ENCODE measurements around the gene ETFDH. TPM values are rescaled to one million over a fixed set of nuclear protein-coding genes. Genes with fewer than 3 reads are reported as not detected.

ETFDH gene
- total RNA-seq (10 to 100 TPM; 12.5 to 25.8 (median 17.5) TPM), polyA plus RNA-seq (1 to 10 TPM; 6.5 to 8.7 TPM), total RNA-seq (29.6 reads per million, percentile 59 among the genes with 10 or more reads in this experiment)

DNA sequence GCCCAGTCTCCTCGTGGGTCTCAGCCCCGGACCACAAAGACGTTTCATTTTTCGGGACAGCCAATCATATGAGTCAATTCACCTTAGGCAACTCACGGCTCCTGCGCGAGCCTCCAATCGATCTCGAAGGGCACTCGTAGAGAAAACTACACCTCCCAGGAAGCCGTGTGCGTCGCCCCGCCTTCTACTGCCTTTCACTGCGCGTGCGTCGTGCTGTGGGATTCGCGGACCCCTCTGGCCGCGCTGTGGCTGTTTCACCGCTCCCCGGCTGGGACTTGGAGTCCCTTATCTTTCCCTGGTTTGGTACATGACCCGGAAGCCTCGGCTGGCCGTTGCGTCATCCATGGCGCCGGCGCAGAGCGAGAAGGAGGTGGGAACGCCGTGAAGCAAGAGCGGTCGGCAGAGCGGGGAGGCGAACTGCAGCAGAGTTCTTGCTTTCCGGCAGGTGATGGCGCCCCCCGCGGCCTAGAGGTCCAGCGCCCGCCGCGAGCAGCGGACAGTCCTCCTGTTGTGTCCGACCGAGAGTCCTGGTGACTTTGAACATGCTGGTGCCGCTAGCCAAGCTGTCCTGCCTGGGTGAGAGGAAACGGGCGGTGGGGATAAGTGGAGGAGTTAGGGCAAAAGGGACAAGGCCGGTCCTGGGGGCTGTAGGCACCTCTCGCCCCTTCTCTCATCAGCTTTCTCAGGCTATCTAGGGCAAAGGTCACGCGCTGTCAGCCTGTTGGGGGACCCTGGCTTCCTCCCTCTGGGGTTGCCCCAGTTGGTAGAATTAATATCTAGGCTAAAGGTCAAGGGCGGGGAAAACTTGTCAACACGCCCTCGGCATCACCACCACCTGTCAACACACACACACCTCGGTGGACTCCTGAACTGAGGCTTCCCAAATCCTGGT lies at the start of gene ETFDH:
ETFDH (plus strand) TSS at position 382 of the 892 bp plus-strand sequence; CDS start at position 543, 161 bp downstream.
- peaks cover 0 to 4% (median 0%) of the 10 kb centered on the region in 3 experiments for H3K36me3 ChIP-seq (ENCODE audit: control insufficient read depth in 2 of 3, insufficient read depth in 3 of 3, low read length in 3 of 3)
- H3K9me3 ChIP-seq (ENCODE audit: control insufficient read depth in 2 of 3, low read length in 3 of 3) = no peaks in the 10 kb centered on the region
- H3K4me1 ChIP-seq (ENCODE audit: control insufficient read depth in 2 of 2, insufficient read depth in 2 of 2, low read length in 2 of 2) = peaks cover 13 to 16% of the 10 kb centered on the region in 2 donors
- H3K27ac ChIP-seq (ENCODE audit: low read depth, low read length) = peak within 1 kb of the TSS; percentile 93
- Mint-ChIP-seq H3K9me3 (no peaks in the 10 kb centered on the region), H3K4me1 (peaks cover 6 to 43% (median 35%) of the 10 kb centered on the region in 7 donors), H3K36me3 (peaks cover 0 to 7% (median 0%) of the 10 kb centered on the region in 5 donors), H3K4me3 (peak within 1 kb of the TSS; percentile 88 to 99 (median 96)), H3K27me3 (peaks cover 0 to 3% (median 0%) of the 10 kb centered on the region in 5 donors), H3K27ac (peak within 1 kb of the TSS; percentile 91 to 99 (median 97))
- ATAC-seq = peak; percentile 88
- no peaks in the 10 kb centered on the region for H3K27me3 ChIP-seq (ENCODE audit: control insufficient read depth in 2 of 2, insufficient read depth in 2 of 2, low read length in 2 of 2)
- intact Hi-C loops (cut with micrococcal nuclease) = loop anchor here (1.0 to 2.0 kb wide), 9 partner anchors 20 to 534 kb away; partner anchors contain the start of genes PPID (in 2 of the 2), RAPGEF2 (in 2 of the 2) and FNIP2 (in 1 of the 2)
- ChIA-PET CTCF (no interaction called here), POLR2A (interaction anchor here (1.1 kb wide), 1 partner anchor 52 kb away, joined by 4 read pairs; the partner anchor contains the start of gene PPID)
- peak; percentile 91 to 99 (median 98) for DNase-seq
- H3K4me3 ChIP-seq (ENCODE audit: low read length) = peak within 1 kb of the TSS; percentile 80

DNA sequence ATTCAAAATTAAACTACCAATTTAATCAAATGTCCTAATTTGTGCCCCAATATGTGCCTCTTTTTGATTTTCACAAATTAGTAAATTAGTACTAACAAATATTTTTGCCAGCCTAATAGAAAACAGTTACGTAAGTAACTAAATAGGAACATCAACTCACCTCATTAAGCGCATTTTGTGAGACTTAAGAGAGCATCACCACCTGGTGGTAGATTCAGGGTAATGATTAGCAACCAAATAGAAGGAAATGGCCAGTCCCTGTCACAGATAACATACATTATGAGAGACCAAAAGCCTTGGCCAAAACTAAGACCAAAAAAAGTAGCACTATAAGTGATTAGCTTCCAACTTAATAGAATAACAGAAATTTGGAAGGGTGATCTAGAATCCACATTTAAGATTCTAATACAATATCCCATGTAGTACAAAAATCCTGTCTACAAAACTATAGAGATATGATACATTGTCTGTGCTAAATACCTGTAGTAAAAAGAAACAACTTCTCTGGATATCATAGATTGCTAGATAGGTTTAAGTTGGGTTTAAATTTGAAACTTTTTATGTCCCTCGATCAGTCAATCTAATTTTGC lies 47.1 kb upstream of the ETFDH start:
- Mint-ChIP-seq H3K27ac (no peak overlapping the region), H3K27me3 (peaks cover 18 to 31% (median 28%) of the 10 kb centered on the region in 5 donors), H3K4me3 (no peak overlapping the region), H3K36me3 (no peaks in the 10 kb centered on the region), H3K9me3 (no peaks in the 10 kb centered on the region), H3K4me1 (no peaks in the 10 kb centered on the region)
- no peaks in the 10 kb centered on the region for H3K36me3 ChIP-seq (ENCODE audit: control insufficient read depth in 2 of 3, insufficient read depth in 3 of 3, low read length in 3 of 3)
- peak in 1 of 9 donors; percentile 8 for DNase-seq
- H3K4me3 ChIP-seq (ENCODE audit: low read length) = no peak overlapping the region
- peak; percentile 62 for ATAC-seq
- no peaks in the 10 kb centered on the region for H3K9me3 ChIP-seq (ENCODE audit: control insufficient read depth in 2 of 3, low read length in 3 of 3)
- no peak overlapping the region for H3K27ac ChIP-seq (ENCODE audit: low read depth, low read length)
- H3K27me3 ChIP-seq (ENCODE audit: control insufficient read depth in 2 of 2, insufficient read depth in 2 of 2, low read length in 2 of 2) = no peaks in the 10 kb centered on the region
- intact Hi-C loops (cut with micrococcal nuclease) = loop anchor here (1.0 to 2.0 kb wide), 3 partner anchors 128 to 633 kb away; no protein-coding TSS in a partner anchor
- ChIA-PET POLR2A (no interaction called here), CTCF (no interaction called here)
- H3K4me1 ChIP-seq (ENCODE audit: control insufficient read depth in 2 of 2, insufficient read depth in 2 of 2, low read length in 2 of 2) = no peaks in the 10 kb centered on the region

GRCh38 chr4:158625544-158625943 lies 46.6 kb upstream of the ETFDH start:
- POLR2A ChIA-PET = no interaction called here
- intact Hi-C loops (cut with micrococcal nuclease) = loop anchor here (1.0 to 2.0 kb wide), 3 partner anchors 129 to 633 kb away; no protein-coding TSS in a partner anchor

DNA sequence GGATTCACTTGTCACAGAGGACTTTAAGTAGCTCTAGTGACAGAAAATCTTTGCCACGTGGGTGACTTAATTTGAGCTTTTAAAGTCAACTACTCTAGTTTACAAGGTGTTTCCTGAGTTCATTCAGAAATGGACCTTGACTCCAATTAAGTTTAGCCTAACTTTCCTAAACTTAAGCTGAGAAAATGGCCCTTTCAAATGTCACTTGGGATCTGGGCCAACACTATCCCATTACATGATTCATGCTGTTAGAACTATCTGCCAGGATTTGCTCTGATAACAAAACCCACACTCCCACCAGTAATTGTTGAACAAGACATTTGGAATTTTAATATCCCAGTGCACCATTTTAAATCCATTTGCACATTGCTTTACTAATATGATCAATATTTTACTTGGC lies 41.2 kb upstream of the ETFDH start:
- intact Hi-C loops (cut with micrococcal nuclease) = no loop called here
- Histone ChIP-seq H3K4me3 (ENCODE audit: low read length) (no peak overlapping the region), H3K27ac (ENCODE audit: low read depth, low read length) (no peak overlapping the region), H3K9me3 (ENCODE audit: control insufficient read depth in 2 of 3, low read length in 3 of 3) (no peaks in the 10 kb centered on the region), H3K36me3 (ENCODE audit: control insufficient read depth in 2 of 3, insufficient read depth in 3 of 3, low read length in 3 of 3) (no peaks in the 10 kb centered on the region), H3K4me1 (ENCODE audit: control insufficient read depth in 2 of 2, insufficient read depth in 2 of 2, low read length in 2 of 2) (no peaks in the 10 kb centered on the region), H3K27me3 (ENCODE audit: control insufficient read depth in 2 of 2, insufficient read depth in 2 of 2, low read length in 2 of 2) (no peaks in the 10 kb centered on the region)
- DNase-seq (no peak), ATAC-seq (no peak)
- CTCF ChIA-PET = no interaction called here
- H3K36me3 Mint-ChIP-seq = no peaks in the 10 kb centered on the region
- no peak overlapping the region for H3K4me3 Mint-ChIP-seq
- no peaks in the 10 kb centered on the region for H3K4me1 Mint-ChIP-seq
- H3K27me3 Mint-ChIP-seq = peaks cover 6 to 21% (median 13%) of the 10 kb centered on the region in 5 donors
- H3K27ac Mint-ChIP-seq = no peak overlapping the region
- POLR2A ChIA-PET = no interaction called here
- H3K9me3 Mint-ChIP-seq = no peaks in the 10 kb centered on the region

More at GRCh38 chr4:158625544-158625943, 46.6 kb upstream of the ETFDH start:
- Histone ChIP-seq H3K4me3 (ENCODE audit: low read length) (no peak overlapping the region), H3K27ac (ENCODE audit: low read depth, low read length) (no peak overlapping the region), H3K36me3 (ENCODE audit: control insufficient read depth in 2 of 3, insufficient read depth in 3 of 3, low read length in 3 of 3) (no peaks in the 10 kb centered on the region), H3K27me3 (ENCODE audit: control insufficient read depth in 2 of 2, insufficient read depth in 2 of 2, low read length in 2 of 2) (no peaks in the 10 kb centered on the region), H3K9me3 (ENCODE audit: control insufficient read depth in 2 of 3, low read length in 3 of 3) (no peaks in the 10 kb centered on the region), H3K4me1 (ENCODE audit: control insufficient read depth in 2 of 2, insufficient read depth in 2 of 2, low read length in 2 of 2) (no peaks in the 10 kb centered on the region)
- ATAC-seq (no peak), DNase-seq (no peak)
- H3K27me3 Mint-ChIP-seq = peaks cover 18 to 28% (median 25%) of the 10 kb centered on the region in 5 donors
- no peaks in the 10 kb centered on the region for H3K9me3 Mint-ChIP-seq
- no peaks in the 10 kb centered on the region for H3K4me1 Mint-ChIP-seq
- H3K27ac Mint-ChIP-seq = no peak overlapping the region
- no peaks in the 10 kb centered on the region for H3K36me3 Mint-ChIP-seq
- CTCF ChIA-PET = no interaction called here
- H3K4me3 Mint-ChIP-seq = no peak overlapping the region

DNA sequence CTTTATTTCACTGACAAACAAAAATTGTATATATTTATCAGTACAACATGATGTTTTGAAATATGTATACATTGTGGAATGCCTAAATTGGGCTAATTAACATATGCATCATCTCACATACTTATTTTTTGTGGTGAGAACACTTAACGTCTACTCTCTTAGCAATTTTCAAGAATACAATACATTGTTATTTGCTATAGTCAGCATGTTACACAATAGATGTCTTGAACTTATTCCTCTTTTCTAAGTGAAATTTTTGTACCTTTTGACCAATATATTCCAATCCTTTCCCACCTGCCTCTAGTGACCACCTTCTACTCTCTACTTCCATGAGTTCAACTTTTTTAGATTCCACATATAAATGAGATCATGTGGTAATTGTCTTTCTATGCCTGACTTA lies 35.5 kb upstream of the ETFDH start:
- intact Hi-C loops (cut with micrococcal nuclease) = no loop called here
- H3K27me3 ChIP-seq (ENCODE audit: control insufficient read depth in 2 of 2, insufficient read depth in 2 of 2, low read length in 2 of 2) = peaks cover 0 to 3% of the 10 kb centered on the region in 2 donors
- CTCF ChIA-PET = no interaction called here
- H3K36me3 ChIP-seq (ENCODE audit: control insufficient read depth in 2 of 3, insufficient read depth in 3 of 3, low read length in 3 of 3) = no peaks in the 10 kb centered on the region
- H3K27ac ChIP-seq (ENCODE audit: low read depth, low read length) = no peak overlapping the region
- DNase-seq (no peak), ATAC-seq (no peak)
- no peaks in the 10 kb centered on the region for H3K4me1 ChIP-seq (ENCODE audit: control insufficient read depth in 2 of 2, insufficient read depth in 2 of 2, low read length in 2 of 2)
- POLR2A ChIA-PET = no interaction called here
- H3K27ac Mint-ChIP-seq = no peak overlapping the region
- H3K9me3 ChIP-seq (ENCODE audit: control insufficient read depth in 2 of 3, low read length in 3 of 3) = no peaks in the 10 kb centered on the region
- H3K9me3 Mint-ChIP-seq = no peaks in the 10 kb centered on the region
- H3K4me3 Mint-ChIP-seq = no peak overlapping the region
- no peaks in the 10 kb centered on the region for H3K4me1 Mint-ChIP-seq
- peaks cover 9 to 23% (median 19%) of the 10 kb centered on the region in 5 donors for H3K27me3 Mint-ChIP-seq
- H3K36me3 Mint-ChIP-seq = no peaks in the 10 kb centered on the region
- H3K4me3 ChIP-seq (ENCODE audit: low read length) = no peak overlapping the region

DNA sequence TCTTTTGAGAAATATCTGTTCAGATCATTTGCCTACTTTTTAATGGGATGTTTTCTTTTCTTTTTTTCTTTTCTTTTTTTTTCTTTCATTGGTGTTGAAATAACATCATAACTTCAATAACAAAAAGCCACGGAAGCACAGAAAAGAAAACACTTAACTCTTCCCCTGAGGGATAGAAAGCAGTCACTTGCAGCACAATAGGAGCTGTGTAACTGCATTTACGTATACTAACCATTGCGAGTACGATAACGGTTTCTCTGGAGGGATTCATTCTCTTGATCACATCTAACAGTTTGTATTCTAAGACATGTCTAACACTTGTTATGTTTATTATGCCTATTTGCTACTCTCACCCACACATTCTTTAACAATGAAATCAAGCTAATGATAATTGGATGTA lies 27.7 kb upstream of the ETFDH start:
- Histone ChIP-seq H3K9me3 (ENCODE audit: control insufficient read depth in 2 of 3, low read length in 3 of 3) (no peaks in the 10 kb centered on the region), H3K27ac (ENCODE audit: low read depth, low read length) (no peak overlapping the region), H3K36me3 (ENCODE audit: control insufficient read depth in 2 of 3, insufficient read depth in 3 of 3, low read length in 3 of 3) (no peaks in the 10 kb centered on the region), H3K4me1 (ENCODE audit: control insufficient read depth in 2 of 2, insufficient read depth in 2 of 2, low read length in 2 of 2) (no peaks in the 10 kb centered on the region), H3K4me3 (ENCODE audit: low read length) (no peak overlapping the region), H3K27me3 (ENCODE audit: control insufficient read depth in 2 of 2, insufficient read depth in 2 of 2, low read length in 2 of 2) (no peaks in the 10 kb centered on the region)
- no peak for DNase-seq
- peaks cover 0 to 1% (median 0%) of the 10 kb centered on the region in 11 donors for H3K9me3 Mint-ChIP-seq
- CTCF ChIA-PET = no interaction called here
- no peak overlapping the region for H3K27ac Mint-ChIP-seq
- peaks cover 0 to 4% (median 0%) of the 10 kb centered on the region in 5 donors for H3K36me3 Mint-ChIP-seq
- H3K4me1 Mint-ChIP-seq = no peaks in the 10 kb centered on the region
- ATAC-seq = no peak
- intact Hi-C loops (cut with micrococcal nuclease) = no loop called here
- H3K27me3 Mint-ChIP-seq = peaks cover 15 to 37% (median 19%) of the 10 kb centered on the region in 5 donors
- H3K4me3 Mint-ChIP-seq = no peak overlapping the region
- POLR2A ChIA-PET = no interaction called here
